GM23248 (cell line): ENCODE data around the gene MYH7.

Experiments used
- EZH2 ChIP-seq: fragments of 200-600 bp; sonication (generic); IDR thresholded peaks from 2 replicates; pipeline ENCODE4 v1.6.1; 2018; ENCODE audit warnings: antibody characterized with exemption, mild to moderate bottlenecking; ENCODE audit not compliant: insufficient read depth, poor library complexity, severe bottlenecking
- EZH2phosphoT487 ChIP-seq: fragments of 200-600 bp; sonication (generic); IDR thresholded peaks from 2 replicates; pipeline ENCODE4 v1.6.1; 2018; ENCODE audit warnings: antibody characterized with exemption, moderate library complexity, mild to moderate bottlenecking, low read depth; ENCODE audit not compliant: insufficient read depth

DNA sequence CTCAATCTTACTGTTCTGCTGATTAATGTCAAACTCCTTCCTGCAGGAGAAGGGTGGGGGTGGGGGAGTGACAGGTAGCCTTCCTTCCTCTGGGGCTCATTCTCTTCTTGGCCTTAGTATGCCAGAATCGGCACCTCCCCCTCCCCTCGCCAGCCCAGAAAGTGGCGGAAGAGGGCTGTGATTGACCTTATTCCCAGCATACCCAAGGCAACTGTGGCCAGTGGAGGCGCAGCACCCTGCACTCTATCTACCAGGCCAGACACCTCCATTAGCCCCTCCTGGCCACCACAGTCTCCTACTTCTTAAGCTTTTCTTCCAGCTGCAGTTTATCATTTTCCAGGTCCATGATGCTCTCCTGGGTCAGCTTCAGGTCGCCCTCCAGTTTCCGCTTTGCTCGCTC, 42.8 kb downstream of the MYH7 start:
- TF ChIP-seq EZH2 = no peak
- no peak for TF ChIP-seq EZH2phosphoT487
